WTC11 (cell line): ENCODE measurements around the gene UTF1. TPM values are rescaled to one million over a fixed set of nuclear protein-coding genes. Genes with fewer than 3 reads are reported as not detected.

Source experiments
- ATAC-seq: fragments of 200-7000 bp; cut with Tn5 transposase; 2 replicates; pipeline ENCODE4 v1.10.0; 2021; ENCODE audit warnings: mild to moderate bottlenecking, moderate library complexity
- CTCF ChIA-PET: fragments of 300-600 bp; sonication (Branson Sonifier 250); formaldehyde crosslinking; loops from one replicate; lab custom pipeline; 2021; ENCODE audit warnings: antibody characterized with exemption; lab: Charles Lee
- POLR2A ChIA-PET: fragments of 350-600 bp; sonication (Branson Sonifier 250); formaldehyde crosslinking; loops from one replicate; lab custom pipeline; 2021; ENCODE audit warnings: antibody characterized with exemption; lab: Charles Lee
- DNase-seq: peaks from one replicate; pipeline ENCODE4 v3.0.0; 2021; ENCODE audit warnings: low spot score
- H3K27ac Mint-ChIP-seq: 2 replicates; pipeline ENCODE4 v1.8.0; 2021; ENCODE audit warnings: mixed read lengths
- H3K27me3 Mint-ChIP-seq: 2 replicates; pipeline ENCODE4 v1.8.0; 2021; ENCODE audit warnings: low read depth, mild to moderate bottlenecking, moderate library complexity, mixed read lengths
- H3K36me3 Mint-ChIP-seq: 2 replicates; pipeline ENCODE4 v1.8.0; 2021; ENCODE audit warnings: mixed read lengths
- H3K4me1 Mint-ChIP-seq: 2 replicates; pipeline ENCODE4 v1.8.0; 2022; ENCODE audit warnings: mixed read lengths
- H3K4me3 Mint-ChIP-seq: 2 replicates; pipeline ENCODE4 v1.8.0; 2021; ENCODE audit warnings: mild to moderate bottlenecking, moderate library complexity, mixed read lengths
- H3K9me3 Mint-ChIP-seq: 2 replicates; pipeline ENCODE4 v1.8.0; 2021; ENCODE audit warnings: mixed read lengths
- CBFB ChIP-seq: sonication (generic); formaldehyde crosslinking; IDR thresholded peaks from 2 replicates; pipeline ENCODE4 v1.8.1; 2022; ENCODE audit warnings: mild to moderate bottlenecking, low read depth, missing genetic modification reagents
- CREB1 ChIP-seq: sonication (generic); formaldehyde crosslinking; IDR thresholded peaks from 2 replicates; pipeline ENCODE4 v1.8.0; 2023; ENCODE audit warnings: mild to moderate bottlenecking, missing genetic modification reagents
- CREM ChIP-seq: sonication (generic); formaldehyde crosslinking; IDR thresholded peaks from 2 replicates; pipeline ENCODE4 v1.8.1; 2022; ENCODE audit warnings: mild to moderate bottlenecking, missing genetic modification reagents, moderate library complexity
- GRHL2 ChIP-seq: fragments of 250-450 bp; sonication (Bioruptor Pico); IDR thresholded peaks from 2 replicates; pipeline ENCODE4 v1.8.0; 2022; ENCODE audit warnings: mild to moderate bottlenecking, moderate library complexity; ENCODE audit not compliant: insufficient replicate concordance, severe bottlenecking
- KAT7 ChIP-seq: sonication (generic); formaldehyde crosslinking; IDR thresholded peaks from 2 replicates; pipeline ENCODE4 v1.8.1; 2023; ENCODE audit warnings: missing genetic modification reagents, mild to moderate bottlenecking, borderline replicate concordance
- MXD4 ChIP-seq: fragments of 250-450 bp; sonication (Bioruptor Pico); IDR thresholded peaks from 2 replicates; pipeline ENCODE4 v1.8.0; 2021; ENCODE audit warnings: mild to moderate bottlenecking, moderate library complexity, borderline replicate concordance
- NFE2L1 ChIP-seq: sonication (generic); formaldehyde crosslinking; IDR thresholded peaks from 2 replicates; pipeline ENCODE4 v1.8.1; 2023; ENCODE audit warnings: missing genetic modification reagents
- RELA ChIP-seq: sonication (generic); formaldehyde crosslinking; IDR thresholded peaks from 2 replicates; pipeline ENCODE4 v1.8.1; 2022; ENCODE audit warnings: missing genetic modification reagents, mild to moderate bottlenecking, borderline replicate concordance
- RORB ChIP-seq: fragments of 250-450 bp; sonication (Bioruptor Pico); IDR thresholded peaks from 2 replicates; pipeline ENCODE4 v1.9.0; 2021; ENCODE audit warnings: mild to moderate bottlenecking
- SMAD4 ChIP-seq: sonication (generic); formaldehyde crosslinking; IDR thresholded peaks from 2 replicates; pipeline ENCODE4 v1.8.0; 2022; ENCODE audit warnings: mild to moderate bottlenecking, missing genetic modification reagents
- SOX15 ChIP-seq: fragments of 250-450 bp; sonication (Bioruptor Pico); IDR thresholded peaks from 2 replicates; pipeline ENCODE4 v1.9.0; 2021; ENCODE audit warnings: mild to moderate bottlenecking
- TEAD4 ChIP-seq: sonication (generic); formaldehyde crosslinking; IDR thresholded peaks from 2 replicates; pipeline ENCODE4 v1.8.0; 2022; ENCODE audit warnings: mild to moderate bottlenecking, missing genetic modification reagents
- ZNF121 ChIP-seq: sonication (generic); formaldehyde crosslinking; IDR thresholded peaks from 2 replicates; pipeline ENCODE4 v1.8.0; 2023; ENCODE audit warnings: missing genetic modification reagents
- ZNF317 ChIP-seq: sonication (generic); formaldehyde crosslinking; IDR thresholded peaks from 2 replicates; pipeline ENCODE4 v1.8.1; 2023; ENCODE audit warnings: low read depth, mild to moderate bottlenecking, moderate library complexity, missing genetic modification reagents, borderline replicate concordance
- total RNA-seq: library from RNA; stranded (reverse); gene quantifications from 3 replicates; pipeline ENCODE4 v1.2.3, GENCODE V29; 2021
- TF ChIP-seq, protein P1 (sequence below): sonication (generic); formaldehyde crosslinking; IDR thresholded peaks from 2 replicates; pipeline ENCODE4 v1.8.0; 2023; ENCODE audit warnings: missing genetic modification reagents
- TF ChIP-seq, protein P2 (sequence below): sonication (generic); formaldehyde crosslinking; IDR thresholded peaks from 2 replicates; pipeline ENCODE4 v1.8.1; 2023; ENCODE audit warnings: mild to moderate bottlenecking, missing genetic modification reagents, moderate library complexity
- TF ChIP-seq, protein P3 (sequence below): sonication (generic); formaldehyde crosslinking; IDR thresholded peaks from 2 replicates; pipeline ENCODE4 v1.8.1; 2023; ENCODE audit warnings: mild to moderate bottlenecking, missing genetic modification reagents, moderate library complexity
- TF ChIP-seq, protein P4 (sequence below): fragments of 250-450 bp; sonication (Bioruptor Pico); IDR thresholded peaks from 2 replicates; pipeline ENCODE4 v1.9.0; 2021; ENCODE audit warnings: mild to moderate bottlenecking
- TF ChIP-seq, protein P5 (sequence below): fragments of 250-450 bp; sonication (Bioruptor Pico); IDR thresholded peaks from 2 replicates; pipeline ENCODE4 v1.9.0; 2021; ENCODE audit warnings: mild to moderate bottlenecking
- TF ChIP-seq, protein P6 (sequence below): sonication (generic); formaldehyde crosslinking; IDR thresholded peaks from 2 replicates; pipeline ENCODE4 v1.8.0; 2023; ENCODE audit warnings: mild to moderate bottlenecking, missing genetic modification reagents
- TF ChIP-seq, protein P7 (sequence below): sonication (generic); formaldehyde crosslinking; IDR thresholded peaks from 2 replicates; pipeline ENCODE4 v1.8.1; 2022; ENCODE audit warnings: low read depth, mild to moderate bottlenecking, moderate library complexity, missing genetic modification reagents, borderline replicate concordance
- TF ChIP-seq, protein P8 (sequence below): sonication (generic); formaldehyde crosslinking; IDR thresholded peaks from 2 replicates; pipeline ENCODE4 v1.8.1; 2022; ENCODE audit warnings: mild to moderate bottlenecking, missing genetic modification reagents, moderate library complexity, borderline replicate concordance

The UTF1 gene
- total RNA-seq, 1 experiment from 2014 or later, result 196 TPM

DNA sequence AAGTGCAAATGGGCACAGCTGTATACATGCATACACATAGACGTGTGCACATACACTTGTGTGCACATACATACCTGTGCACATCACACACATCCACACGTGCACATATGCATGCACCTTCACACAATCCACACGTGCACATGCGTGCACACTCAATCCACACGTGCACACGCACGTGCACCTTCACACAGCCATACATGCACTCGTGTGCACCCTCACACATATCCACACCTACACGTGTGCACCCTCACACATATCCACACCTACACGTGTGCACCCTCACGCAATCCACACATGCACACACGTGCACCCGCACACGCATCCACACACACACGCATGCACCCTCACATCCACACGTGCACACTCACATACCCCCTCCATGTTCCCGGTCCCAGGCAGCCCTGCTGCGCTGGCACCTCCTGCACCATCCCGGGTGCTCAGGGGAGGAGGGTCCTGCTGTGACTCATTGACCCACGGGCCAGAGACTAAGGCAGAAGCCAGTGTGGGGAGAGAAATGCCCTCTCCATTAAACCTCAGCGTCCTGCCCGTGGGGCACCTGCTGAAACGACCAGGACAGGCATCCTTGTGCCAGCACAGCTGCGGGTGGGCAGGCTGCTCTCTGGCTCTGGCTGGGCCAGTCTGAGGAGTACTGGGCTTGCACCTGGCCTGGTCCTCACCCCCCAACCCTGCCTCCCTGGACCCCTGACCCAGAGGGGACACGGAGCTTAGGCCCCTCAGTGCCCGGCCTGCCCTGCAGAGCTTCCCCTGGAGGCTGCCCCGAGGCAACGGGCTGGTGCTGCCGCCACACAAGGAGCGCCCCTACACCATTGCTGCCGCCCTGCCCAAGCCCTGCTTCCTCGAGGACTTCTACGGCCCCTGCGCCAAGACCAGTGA lies 17.8 kb upstream of the UTF1 start:
- H3K27ac Mint-ChIP-seq, result peak overlapping the region; percentile 26; the same call in 1 of the 2 replicates
- H3K27me3 Mint-ChIP-seq, result no peaks in the 10 kb centered on the region
- H3K9me3 Mint-ChIP-seq, result no peaks in the 10 kb centered on the region
- no peak for ATAC-seq
- H3K36me3 Mint-ChIP-seq, result peaks cover 13% of the 10 kb centered on the region
- H3K4me3 Mint-ChIP-seq, result no peak overlapping the region
- no peaks in the 10 kb centered on the region for H3K4me1 Mint-ChIP-seq
- CTCF ChIA-PET, result interaction anchor here (0.9 to 1.2 kb wide), 2 partner anchors 15 to 88 kb away, joined by 3 read pairs; no protein-coding TSS in a partner anchor
- POLR2A ChIA-PET, result no interaction called here
- no peak for DNase-seq
- no peak for TF ChIP-seq SOX15 (CRISPR knock-in tag)
- TF ChIP-seq, protein P1, sequence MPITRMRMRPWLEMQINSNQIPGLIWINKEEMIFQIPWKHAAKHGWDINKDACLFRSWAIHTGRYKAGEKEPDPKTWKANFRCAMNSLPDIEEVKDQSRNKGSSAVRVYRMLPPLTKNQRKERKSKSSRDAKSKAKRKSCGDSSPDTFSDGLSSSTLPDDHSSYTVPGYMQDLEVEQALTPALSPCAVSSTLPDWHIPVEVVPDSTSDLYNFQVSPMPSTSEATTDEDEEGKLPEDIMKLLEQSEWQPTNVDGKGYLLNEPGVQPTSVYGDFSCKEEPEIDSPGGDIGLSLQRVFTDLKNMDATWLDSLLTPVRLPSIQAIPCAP (CRISPR knock-in tag), result no peak
- no peak for TF ChIP-seq ZNF121 (CRISPR knock-in tag)
- TF ChIP-seq, protein P2, sequence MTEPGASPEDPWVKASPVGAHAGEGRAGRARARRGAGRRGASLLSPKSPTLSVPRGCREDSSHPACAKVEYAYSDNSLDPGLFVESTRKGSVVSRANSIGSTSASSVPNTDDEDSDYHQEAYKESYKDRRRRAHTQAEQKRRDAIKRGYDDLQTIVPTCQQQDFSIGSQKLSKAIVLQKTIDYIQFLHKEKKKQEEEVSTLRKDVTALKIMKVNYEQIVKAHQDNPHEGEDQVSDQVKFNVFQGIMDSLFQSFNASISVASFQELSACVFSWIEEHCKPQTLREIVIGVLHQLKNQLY (CRISPR knock-in tag), result no peak
- no peak for TF ChIP-seq CREB1 (CRISPR knock-in tag)

DNA sequence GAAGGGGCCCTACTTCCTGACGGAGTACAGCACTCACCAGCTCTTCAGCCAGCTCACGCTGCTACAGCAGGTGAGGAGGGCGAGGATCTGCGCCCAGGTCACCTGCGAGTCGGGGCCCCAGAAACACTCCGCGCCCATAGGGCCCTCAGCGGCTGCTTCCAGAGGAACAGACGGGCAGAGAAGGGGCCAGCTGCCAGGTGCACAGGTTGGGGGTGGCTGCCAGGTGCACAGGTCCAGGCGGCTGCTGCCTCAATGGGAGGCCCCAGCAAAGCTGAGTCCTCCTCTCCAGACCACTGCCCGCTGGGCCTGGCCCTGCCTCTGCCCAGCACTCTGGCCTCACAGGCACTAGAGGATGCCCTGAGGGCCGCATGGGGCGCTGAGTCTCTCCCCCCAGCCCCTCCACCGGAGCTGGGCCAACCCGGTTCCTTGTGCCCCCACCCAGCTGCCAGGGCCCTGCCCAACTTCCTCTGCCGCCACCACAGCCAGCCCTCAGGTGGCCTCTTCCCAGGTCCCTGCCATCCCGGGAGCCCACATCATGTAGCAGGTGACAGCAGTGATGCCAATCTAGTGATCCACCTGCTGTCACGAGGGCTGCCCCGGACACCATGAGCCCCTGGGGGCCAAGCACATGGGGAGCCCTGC lies 17.0 kb upstream of the UTF1 start:
- peaks cover 13% of the 10 kb centered on the region for H3K36me3 Mint-ChIP-seq
- ATAC-seq (no peak), DNase-seq (no peak)
- H3K27ac Mint-ChIP-seq, result no peak overlapping the region
- no peak overlapping the region for H3K4me3 Mint-ChIP-seq
- H3K4me1 Mint-ChIP-seq, result no peaks in the 10 kb centered on the region
- ChIA-PET CTCF (interaction anchor here (0.9 kb wide), 1 partner anchor 89 kb away, joined by 3 read pairs; no protein-coding TSS in a partner anchor), POLR2A (no interaction called here)
- H3K27me3 Mint-ChIP-seq, result no peaks in the 10 kb centered on the region
- no peaks in the 10 kb centered on the region for H3K9me3 Mint-ChIP-seq
- no peak for TF ChIP-seq RORB (CRISPR knock-in tag)
- no peak for TF ChIP-seq ZNF317
- TF ChIP-seq CBFB (CRISPR knock-in tag), result no peak
- TF ChIP-seq TEAD4, result no peak
- TF ChIP-seq, protein P3, sequence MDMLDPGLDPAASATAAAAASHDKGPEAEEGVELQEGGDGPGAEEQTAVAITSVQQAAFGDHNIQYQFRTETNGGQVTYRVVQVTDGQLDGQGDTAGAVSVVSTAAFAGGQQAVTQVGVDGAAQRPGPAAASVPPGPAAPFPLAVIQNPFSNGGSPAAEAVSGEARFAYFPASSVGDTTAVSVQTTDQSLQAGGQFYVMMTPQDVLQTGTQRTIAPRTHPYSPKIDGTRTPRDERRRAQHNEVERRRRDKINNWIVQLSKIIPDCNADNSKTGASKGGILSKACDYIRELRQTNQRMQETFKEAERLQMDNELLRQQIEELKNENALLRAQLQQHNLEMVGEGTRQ (CRISPR knock-in tag), result no peak
- TF ChIP-seq MXD4, result no peak
- TF ChIP-seq, protein P4, sequence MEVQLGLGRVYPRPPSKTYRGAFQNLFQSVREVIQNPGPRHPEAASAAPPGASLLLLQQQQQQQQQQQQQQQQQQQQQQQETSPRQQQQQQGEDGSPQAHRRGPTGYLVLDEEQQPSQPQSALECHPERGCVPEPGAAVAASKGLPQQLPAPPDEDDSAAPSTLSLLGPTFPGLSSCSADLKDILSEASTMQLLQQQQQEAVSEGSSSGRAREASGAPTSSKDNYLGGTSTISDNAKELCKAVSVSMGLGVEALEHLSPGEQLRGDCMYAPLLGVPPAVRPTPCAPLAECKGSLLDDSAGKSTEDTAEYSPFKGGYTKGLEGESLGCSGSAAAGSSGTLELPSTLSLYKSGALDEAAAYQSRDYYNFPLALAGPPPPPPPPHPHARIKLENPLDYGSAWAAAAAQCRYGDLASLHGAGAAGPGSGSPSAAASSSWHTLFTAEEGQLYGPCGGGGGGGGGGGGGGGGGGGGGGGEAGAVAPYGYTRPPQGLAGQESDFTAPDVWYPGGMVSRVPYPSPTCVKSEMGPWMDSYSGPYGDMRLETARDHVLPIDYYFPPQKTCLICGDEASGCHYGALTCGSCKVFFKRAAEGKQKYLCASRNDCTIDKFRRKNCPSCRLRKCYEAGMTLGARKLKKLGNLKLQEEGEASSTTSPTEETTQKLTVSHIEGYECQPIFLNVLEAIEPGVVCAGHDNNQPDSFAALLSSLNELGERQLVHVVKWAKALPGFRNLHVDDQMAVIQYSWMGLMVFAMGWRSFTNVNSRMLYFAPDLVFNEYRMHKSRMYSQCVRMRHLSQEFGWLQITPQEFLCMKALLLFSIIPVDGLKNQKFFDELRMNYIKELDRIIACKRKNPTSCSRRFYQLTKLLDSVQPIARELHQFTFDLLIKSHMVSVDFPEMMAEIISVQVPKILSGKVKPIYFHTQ, result no peak
- TF ChIP-seq SMAD4 (CRISPR knock-in tag), result no peak
- no peak for TF ChIP-seq NFE2L1 (CRISPR knock-in tag)
- no peak for TF ChIP-seq GRHL2 (CRISPR knock-in tag)
- TF ChIP-seq, protein P5, sequence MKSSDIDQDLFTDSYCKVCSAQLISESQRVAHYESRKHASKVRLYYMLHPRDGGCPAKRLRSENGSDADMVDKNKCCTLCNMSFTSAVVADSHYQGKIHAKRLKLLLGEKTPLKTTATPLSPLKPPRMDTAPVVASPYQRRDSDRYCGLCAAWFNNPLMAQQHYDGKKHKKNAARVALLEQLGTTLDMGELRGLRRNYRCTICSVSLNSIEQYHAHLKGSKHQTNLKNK (CRISPR knock-in tag), result no peak
- TF ChIP-seq, protein P6, sequence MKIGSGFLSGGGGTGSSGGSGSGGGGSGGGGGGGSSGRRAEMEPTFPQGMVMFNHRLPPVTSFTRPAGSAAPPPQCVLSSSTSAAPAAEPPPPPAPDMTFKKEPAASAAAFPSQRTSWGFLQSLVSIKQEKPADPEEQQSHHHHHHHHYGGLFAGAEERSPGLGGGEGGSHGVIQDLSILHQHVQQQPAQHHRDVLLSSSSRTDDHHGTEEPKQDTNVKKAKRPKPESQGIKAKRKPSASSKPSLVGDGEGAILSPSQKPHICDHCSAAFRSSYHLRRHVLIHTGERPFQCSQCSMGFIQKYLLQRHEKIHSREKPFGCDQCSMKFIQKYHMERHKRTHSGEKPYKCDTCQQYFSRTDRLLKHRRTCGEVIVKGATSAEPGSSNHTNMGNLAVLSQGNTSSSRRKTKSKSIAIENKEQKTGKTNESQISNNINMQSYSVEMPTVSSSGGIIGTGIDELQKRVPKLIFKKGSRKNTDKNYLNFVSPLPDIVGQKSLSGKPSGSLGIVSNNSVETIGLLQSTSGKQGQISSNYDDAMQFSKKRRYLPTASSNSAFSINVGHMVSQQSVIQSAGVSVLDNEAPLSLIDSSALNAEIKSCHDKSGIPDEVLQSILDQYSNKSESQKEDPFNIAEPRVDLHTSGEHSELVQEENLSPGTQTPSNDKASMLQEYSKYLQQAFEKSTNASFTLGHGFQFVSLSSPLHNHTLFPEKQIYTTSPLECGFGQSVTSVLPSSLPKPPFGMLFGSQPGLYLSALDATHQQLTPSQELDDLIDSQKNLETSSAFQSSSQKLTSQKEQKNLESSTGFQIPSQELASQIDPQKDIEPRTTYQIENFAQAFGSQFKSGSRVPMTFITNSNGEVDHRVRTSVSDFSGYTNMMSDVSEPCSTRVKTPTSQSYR (CRISPR knock-in tag), result no peak
- TF ChIP-seq, protein P7, sequence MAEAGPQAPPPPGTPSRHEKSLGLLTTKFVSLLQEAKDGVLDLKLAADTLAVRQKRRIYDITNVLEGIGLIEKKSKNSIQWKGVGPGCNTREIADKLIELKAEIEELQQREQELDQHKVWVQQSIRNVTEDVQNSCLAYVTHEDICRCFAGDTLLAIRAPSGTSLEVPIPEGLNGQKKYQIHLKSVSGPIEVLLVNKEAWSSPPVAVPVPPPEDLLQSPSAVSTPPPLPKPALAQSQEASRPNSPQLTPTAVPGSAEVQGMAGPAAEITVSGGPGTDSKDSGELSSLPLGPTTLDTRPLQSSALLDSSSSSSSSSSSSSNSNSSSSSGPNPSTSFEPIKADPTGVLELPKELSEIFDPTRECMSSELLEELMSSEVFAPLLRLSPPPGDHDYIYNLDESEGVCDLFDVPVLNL (CRISPR knock-in tag), result no peak
- TF ChIP-seq, protein P8, sequence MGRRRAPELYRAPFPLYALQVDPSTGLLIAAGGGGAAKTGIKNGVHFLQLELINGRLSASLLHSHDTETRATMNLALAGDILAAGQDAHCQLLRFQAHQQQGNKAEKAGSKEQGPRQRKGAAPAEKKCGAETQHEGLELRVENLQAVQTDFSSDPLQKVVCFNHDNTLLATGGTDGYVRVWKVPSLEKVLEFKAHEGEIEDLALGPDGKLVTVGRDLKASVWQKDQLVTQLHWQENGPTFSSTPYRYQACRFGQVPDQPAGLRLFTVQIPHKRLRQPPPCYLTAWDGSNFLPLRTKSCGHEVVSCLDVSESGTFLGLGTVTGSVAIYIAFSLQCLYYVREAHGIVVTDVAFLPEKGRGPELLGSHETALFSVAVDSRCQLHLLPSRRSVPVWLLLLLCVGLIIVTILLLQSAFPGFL (CRISPR knock-in tag), result no peak
- no peak for TF ChIP-seq CREM
- TF ChIP-seq KAT7, result no peak
- no peak for TF ChIP-seq RELA (CRISPR knock-in tag)
